ENCODE results near the gene SLC38A11.
A peak's percentile ranks its signal among the peaks of the same experiment; 100 is the strongest.
"Not testable (repeated sequence)": the region's sequence is repeated elsewhere in the genome, so short reads cannot be mapped to it uniquely, and the experiment has no call there.

SLC38A11 gene

GRCh38 chr2:164954954-164955701 is at the start of gene SLC38A11:
SLC38A11 (minus strand) TSS chr2:164955525; CDS start chr2:164955247, 278 bp downstream.
- DNase-seq, result no peak

- no peak for DNase-seq
Observed at GRCh38 chr2:165003443-165004130, 48.3 kb upstream of the SLC38A11 start.

GRCh38 chr2:165002638-165003037 is 47.3 kb upstream of the SLC38A11 start:
- no peak for DNase-seq

- DNase-seq, result not testable (repeated sequence)
Observed at GRCh38 chr2:164994664-164995299, 39.5 kb upstream of the SLC38A11 start.

DNA sequence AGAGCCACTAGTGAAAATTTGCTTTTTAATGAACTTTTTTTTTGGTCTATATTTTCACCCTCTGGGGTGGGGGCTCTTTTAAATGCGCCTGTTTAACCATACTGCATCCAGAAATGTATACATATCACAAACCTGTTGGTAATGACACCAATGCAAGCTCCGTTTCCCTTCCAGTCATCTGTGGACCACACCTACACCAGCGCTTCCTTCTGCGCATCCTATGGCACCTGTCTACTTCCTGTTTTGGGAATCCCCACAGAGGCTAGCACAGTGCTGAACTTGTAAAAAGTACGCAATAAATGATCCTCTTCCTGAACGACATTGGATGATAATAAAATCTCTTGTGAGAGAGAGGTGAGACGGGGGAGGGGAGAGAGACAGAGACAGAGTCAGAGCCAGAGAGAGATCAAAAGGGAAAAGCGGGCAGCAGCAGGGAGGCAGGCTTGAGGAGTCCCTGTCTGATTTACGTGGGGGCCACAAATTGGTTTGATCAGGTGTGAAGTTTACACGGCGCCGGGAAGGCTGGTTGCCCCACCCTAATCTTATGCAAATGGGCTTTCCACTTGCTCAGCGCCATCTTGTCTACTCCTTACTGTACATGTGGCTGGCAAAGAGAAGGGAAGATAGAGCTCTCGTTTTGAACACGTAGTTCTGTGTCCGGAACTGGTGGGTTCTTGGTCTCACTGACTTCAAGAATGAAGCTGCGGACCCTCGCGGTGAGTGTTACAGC is 38.1 kb upstream of the SLC38A11 start:
- DNase-seq, result no peak

DNA sequence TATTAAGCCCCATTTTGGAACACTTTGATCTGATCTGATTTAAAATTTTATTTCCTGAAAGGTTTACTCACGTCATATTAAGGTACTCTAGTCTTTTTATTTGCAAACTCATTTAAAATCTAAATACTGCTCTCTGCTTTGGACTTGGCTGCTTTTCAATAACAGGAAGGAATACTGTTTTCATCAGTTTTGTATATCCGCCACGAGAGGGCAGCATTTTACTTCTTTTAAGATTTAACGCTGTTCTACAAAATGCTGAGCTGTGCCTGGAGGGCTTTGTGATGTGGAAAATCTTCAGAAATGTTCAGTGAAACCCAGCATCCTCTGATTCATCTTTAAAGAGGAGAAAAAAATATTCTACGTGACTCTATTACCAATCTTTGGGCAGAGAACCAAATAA is 37.5 kb upstream of the SLC38A11 start:
- DNase-seq, result peak; percentile 78

DNA sequence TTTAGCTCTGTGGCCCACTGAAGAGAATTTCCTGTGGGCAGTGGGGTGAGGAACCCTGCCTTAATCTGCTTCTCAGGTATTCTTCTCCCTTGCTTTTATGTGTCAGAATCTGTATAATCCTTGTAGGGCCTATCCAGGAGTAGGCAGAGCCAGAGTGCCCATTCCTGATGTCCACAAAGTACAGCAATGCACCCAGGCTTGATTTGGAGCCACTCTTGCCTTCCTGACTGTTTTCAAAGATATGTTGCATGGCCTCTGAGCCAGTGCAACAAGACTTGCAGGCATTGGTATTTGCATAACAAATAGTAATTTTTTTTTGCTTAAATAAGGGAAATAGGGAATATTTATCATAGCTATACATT is 36.7 kb upstream of the SLC38A11 start:
- not testable (repeated sequence) for DNase-seq

DNA sequence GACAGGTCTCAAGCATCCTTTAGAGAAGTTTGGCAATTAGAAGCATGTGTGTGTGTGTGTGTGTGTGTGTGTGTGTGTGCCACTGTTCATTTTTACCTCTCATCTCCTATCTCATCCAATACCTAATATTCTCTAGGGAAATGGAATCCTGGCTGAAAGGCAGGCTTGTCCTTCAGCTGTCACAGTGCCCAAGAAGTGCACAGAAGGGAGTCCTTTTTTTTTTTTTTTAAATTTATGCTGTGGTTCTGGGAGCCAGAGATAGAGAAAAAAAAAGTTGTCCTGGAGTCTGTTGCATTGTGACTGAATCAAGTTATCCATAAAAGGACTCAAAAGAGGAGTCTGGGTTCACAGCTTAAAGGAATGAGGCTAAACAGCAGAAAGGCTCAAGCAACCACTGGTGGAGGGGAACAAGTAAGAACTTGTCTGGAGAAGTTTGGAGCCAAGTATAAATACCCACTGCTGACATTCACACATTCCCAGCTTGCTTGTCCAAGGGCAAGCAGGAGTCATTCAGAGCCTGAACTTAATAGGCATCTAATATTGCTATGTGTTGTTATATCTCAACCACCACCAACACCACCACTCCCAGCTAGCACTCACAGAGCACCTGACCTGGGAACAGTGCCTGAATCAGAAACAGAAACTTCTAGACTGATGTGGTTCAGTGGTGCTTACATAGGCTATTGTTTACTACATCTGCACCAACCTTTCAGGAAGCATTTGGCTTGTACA is 36.2 kb upstream of the SLC38A11 start:
- DNase-seq, result not testable (repeated sequence)

GRCh38 chr2:164990953-164991352 is 35.6 kb upstream of the SLC38A11 start:
- DNase-seq, result not testable (repeated sequence)

- DNase-seq, result not testable (repeated sequence)
Observed at GRCh38 chr2:164988805-164989204, 33.5 kb upstream of the SLC38A11 start.

- not testable (repeated sequence) for DNase-seq
Observed at GRCh38 chr2:164986027-164986426, 30.7 kb upstream of the SLC38A11 start.

DNA sequence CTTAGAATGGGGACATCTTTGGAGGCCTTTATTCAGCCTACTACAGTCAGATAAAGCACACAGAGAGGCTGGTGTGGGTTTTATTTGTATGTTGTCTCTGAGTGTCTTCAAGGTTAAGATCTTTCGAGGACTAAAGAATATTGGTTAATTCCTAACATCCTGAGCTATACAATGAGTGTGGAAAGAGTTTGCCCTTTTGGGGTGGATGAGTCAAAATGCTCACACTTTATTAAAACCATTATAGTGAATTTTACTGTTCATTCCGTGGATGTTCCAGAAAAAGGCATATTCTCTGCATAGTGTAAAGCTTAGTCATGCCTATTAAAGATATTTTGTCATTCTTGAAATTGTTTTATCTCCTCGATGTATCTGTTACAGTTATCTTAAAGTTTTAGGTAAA is 29.1 kb upstream of the SLC38A11 start:
- DNase-seq, result no peak

DNA sequence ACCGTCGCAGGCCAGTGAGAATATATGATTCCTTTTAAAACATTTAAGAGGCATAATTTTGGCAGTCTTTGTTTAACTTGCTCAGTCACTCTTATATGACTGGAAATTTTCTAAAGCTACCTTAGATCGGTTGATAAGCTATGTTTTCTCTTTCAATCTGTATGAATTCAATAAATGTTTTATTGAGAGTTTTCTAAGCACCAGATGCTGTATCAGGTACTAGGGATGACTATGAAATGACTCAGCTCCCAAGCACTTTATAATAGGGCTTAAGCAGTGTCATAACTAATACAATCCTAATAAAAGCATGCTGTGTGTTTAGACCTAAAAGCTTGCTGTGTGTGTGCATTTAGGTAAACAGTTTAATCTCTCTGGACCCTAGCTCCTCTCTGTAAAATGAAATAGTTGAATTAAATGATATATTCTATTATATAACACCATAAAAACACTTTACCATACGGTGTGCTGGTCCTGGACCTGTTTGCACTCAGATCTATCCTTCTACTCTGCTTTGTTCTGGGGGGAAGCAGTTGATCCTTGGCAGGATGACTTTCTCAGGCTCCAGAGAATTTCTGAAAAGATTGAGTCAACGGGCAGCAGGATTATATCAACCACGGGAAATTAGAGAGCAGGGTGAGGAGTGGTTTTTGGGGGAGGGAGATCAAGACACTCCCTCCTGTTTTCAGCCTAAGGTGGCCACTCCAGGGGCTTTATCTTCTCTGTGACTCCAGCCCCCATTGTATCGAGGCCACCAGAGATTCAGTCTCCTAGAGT is 26.1 kb upstream of the SLC38A11 start:
- DNase-seq, result no peak

GRCh38 chr2:164980688-164981087 is 25.4 kb upstream of the SLC38A11 start:
- DNase-seq, result not testable (repeated sequence)

- DNase-seq, result no peak
Observed at GRCh38 chr2:164979113-164979512, 23.8 kb upstream of the SLC38A11 start.

DNA sequence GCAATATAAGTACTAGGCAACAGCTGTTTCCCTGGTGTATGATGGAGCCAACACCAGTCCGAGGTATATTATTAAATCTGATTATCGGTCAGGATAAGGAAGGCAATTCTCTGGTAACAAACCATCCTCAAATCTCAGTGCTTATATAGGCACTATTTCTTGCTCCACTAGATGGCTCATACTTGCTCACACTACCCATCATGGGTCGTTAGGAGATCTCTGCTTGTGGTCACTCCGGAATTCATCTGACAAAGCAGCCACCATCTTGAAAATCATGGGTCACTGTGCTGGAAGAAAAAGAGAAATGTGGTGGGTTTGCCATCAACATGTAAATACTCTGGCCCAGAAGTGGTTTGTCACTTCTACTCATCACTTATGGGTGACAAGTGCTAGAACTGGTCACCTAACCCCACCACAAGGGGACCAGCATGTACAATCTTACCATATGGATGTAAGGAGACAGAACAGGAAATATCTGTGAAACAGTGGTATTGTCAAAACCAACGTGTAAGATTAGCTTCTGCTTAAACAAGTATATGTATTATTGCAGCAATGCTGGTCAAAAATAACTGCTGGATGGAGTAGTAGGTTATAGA is 21.6 kb upstream of the SLC38A11 start:
- not testable (repeated sequence) for DNase-seq

GRCh38 chr2:164976301-164976700 is 21.0 kb upstream of the SLC38A11 start:
- no peak for DNase-seq

GRCh38 chr2:164975891-164976290 is 20.6 kb upstream of the SLC38A11 start:
- DNase-seq, result no peak

DNA sequence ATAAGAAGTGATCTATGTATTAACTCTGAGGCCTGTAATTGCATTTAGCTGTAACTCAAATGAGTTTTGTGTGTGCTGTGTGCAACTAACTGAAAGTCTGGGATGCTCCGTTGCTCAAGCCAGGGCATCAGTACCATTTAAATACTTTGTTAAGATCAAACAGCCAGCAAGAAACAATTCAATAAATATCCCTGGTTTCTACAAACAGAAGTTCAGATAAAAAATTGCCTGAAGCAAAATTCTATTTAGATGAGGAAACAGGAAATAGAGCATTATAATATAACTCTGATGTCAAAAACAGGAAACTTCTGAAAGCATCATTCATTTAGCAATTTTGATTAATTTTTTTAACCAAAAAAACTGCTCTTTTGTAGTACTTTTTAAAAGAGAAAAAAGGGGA is 18.9 kb upstream of the SLC38A11 start:
- DNase-seq, result no peak

DNA sequence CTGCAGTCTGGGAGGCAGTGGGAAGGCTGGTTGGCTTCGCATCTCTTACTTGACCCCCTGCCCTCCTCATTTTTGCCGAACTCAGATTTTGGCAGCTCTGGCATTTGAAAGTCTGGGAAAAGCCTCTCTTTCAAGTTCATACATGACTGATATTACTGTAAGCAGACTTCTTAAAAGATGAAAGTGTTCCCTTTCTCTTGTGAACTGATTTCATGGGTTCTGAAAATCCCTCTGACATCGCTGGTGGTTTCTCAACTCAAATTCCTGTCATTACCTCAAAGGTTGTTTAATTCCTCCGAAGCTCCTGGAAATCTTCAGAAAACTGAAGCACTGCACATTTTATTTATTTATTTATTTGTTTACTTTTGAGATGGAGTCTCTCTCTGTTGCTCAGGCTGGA is 16.9 kb upstream of the SLC38A11 start:
- no peak for DNase-seq
